NT2/D1 (cell line): Measurements from ENCODE around the gene CELF4.

ENCODE experiments used
- YY1 ChIP-seq: IDR thresholded peaks from 2 replicates; pipeline ENCODE4 v1.6.1; 2011; ENCODE audit not compliant: insufficient read length, insufficient read depth
- ZNF274 ChIP-seq: IDR thresholded peaks from 2 replicates; pipeline ENCODE4 v1.6.1; 2011; ENCODE audit warnings: mild to moderate bottlenecking, low read depth, low read length

- no peak for TF ChIP-seq ZNF274
- TF ChIP-seq YY1: no peak
Measured at GRCh38 chr18:37412333-37412732, 153.3 kb downstream of the CELF4 start.
